Calu3 (cell line): ENCODE data around the gene EPOP. TPM values are rescaled to one million over a fixed set of nuclear protein-coding genes. Genes with fewer than 3 reads are reported as not detected.

Experiments
- BruUV-seq: library from RNA; stranded (reverse); fragments of 400-500 nt; replicated peaks from 2 replicates; lab custom pipeline; 2021; lab: Mats Ljungman, UMichigan
- CTCF ChIA-PET: fragments of 300-600 bp; sonication (Branson Sonifier 250); formaldehyde crosslinking; loops from one replicate; lab custom pipeline; 2022; ENCODE audit warnings: antibody characterized with exemption; lab: Charles Lee
- DNase-seq: peaks from one replicate; pipeline ENCODE4 v3.0.0; 2022
- H3K27ac Mint-ChIP-seq: one replicate; pipeline ENCODE4 v1.8.0; 2022; ENCODE audit warnings: mixed read lengths; ENCODE audit not compliant: unreplicated experiment
- H3K27me3 Mint-ChIP-seq: one replicate; pipeline ENCODE4 v1.8.0; 2022; ENCODE audit warnings: mixed read lengths; ENCODE audit not compliant: unreplicated experiment
- H3K36me3 Mint-ChIP-seq: one replicate; pipeline ENCODE4 v1.8.0; 2022; ENCODE audit warnings: mild to moderate bottlenecking, moderate library complexity, mixed read lengths; ENCODE audit not compliant: insufficient read depth, unreplicated experiment
- H3K4me1 Mint-ChIP-seq: one replicate; pipeline ENCODE4 v1.8.0; 2022; ENCODE audit warnings: mild to moderate bottlenecking, low read depth, mixed read lengths; ENCODE audit not compliant: unreplicated experiment
- H3K4me3 Mint-ChIP-seq: one replicate; pipeline ENCODE4 v1.8.0; 2022; ENCODE audit warnings: mild to moderate bottlenecking, low read depth, moderate library complexity, mixed read lengths; ENCODE audit not compliant: unreplicated experiment
- H3K9me3 Mint-ChIP-seq: one replicate; pipeline ENCODE4 v1.8.0; 2022; ENCODE audit warnings: low read depth, mixed read lengths; ENCODE audit not compliant: unreplicated experiment
- intact Hi-C: fragments of 100-400 bp; cut with micrococcal nuclease; formaldehyde crosslinking; loops from one replicate; pipeline ENCODE4 v1.10.0; 2022; ENCODE audit not compliant: unreplicated experiment
- total RNA-seq: library from RNA; stranded (reverse); gene quantifications from 2 replicates; pipeline ENCODE4 v1.2.3, GENCODE V29; 2022
- TF ChIP-seq, protein P1 (sequence below): fragments of 200-600 bp; IDR thresholded peaks from one replicate; pipeline ENCODE4 v1.8.0; 2022; ENCODE audit warnings: antibody characterized with exemption; ENCODE audit not compliant: unreplicated experiment

The EPOP gene
- total RNA-seq, 1 experiment from 2014 or later = 15.3 TPM

DNA sequence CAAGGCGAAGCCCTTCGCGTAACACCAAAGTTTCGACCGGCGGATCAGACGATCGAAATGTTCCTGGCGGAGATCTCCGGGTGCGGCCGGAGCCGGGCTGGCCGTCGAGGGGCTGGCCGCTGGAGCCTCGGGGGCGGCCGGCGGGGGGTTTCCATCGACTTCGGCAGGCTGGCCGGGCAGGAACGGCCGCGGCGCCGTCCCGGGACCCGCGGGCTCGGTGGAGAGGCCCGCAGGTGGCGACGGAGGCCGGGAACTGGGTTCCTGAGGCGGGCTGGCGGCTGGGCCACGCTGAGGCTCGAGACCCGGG, 1.1 kb downstream of the EPOP start:
- peaks cover 47% of the 10 kb centered on the region for H3K36me3 Mint-ChIP-seq
- peak overlapping the region; percentile 66 for H3K4me3 Mint-ChIP-seq
- no TSS peak for BruUV-seq
- TF ChIP-seq, protein P1, sequence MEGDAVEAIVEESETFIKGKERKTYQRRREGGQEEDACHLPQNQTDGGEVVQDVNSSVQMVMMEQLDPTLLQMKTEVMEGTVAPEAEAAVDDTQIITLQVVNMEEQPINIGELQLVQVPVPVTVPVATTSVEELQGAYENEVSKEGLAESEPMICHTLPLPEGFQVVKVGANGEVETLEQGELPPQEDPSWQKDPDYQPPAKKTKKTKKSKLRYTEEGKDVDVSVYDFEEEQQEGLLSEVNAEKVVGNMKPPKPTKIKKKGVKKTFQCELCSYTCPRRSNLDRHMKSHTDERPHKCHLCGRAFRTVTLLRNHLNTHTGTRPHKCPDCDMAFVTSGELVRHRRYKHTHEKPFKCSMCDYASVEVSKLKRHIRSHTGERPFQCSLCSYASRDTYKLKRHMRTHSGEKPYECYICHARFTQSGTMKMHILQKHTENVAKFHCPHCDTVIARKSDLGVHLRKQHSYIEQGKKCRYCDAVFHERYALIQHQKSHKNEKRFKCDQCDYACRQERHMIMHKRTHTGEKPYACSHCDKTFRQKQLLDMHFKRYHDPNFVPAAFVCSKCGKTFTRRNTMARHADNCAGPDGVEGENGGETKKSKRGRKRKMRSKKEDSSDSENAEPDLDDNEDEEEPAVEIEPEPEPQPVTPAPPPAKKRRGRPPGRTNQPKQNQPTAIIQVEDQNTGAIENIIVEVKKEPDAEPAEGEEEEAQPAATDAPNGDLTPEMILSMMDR = no peak
- peaks cover 80% of the 10 kb centered on the region for H3K27me3 Mint-ChIP-seq
- no peaks in the 10 kb centered on the region for H3K9me3 Mint-ChIP-seq
- no peak overlapping the region for H3K27ac Mint-ChIP-seq
- peaks cover 34% of the 10 kb centered on the region for H3K4me1 Mint-ChIP-seq
- intact Hi-C loops = loop anchor here (10.0 kb wide), 1 partner anchor 181 kb away; the partner anchor contains the start of gene RPL23
- CTCF ChIA-PET = interaction anchor here (1.8 to 2.8 kb wide), 3 partner anchors 11 to 115 kb away, joined by 5 to 26 read pairs (median 6); no protein-coding TSS in a partner anchor
- no peak for DNase-seq

DNA sequence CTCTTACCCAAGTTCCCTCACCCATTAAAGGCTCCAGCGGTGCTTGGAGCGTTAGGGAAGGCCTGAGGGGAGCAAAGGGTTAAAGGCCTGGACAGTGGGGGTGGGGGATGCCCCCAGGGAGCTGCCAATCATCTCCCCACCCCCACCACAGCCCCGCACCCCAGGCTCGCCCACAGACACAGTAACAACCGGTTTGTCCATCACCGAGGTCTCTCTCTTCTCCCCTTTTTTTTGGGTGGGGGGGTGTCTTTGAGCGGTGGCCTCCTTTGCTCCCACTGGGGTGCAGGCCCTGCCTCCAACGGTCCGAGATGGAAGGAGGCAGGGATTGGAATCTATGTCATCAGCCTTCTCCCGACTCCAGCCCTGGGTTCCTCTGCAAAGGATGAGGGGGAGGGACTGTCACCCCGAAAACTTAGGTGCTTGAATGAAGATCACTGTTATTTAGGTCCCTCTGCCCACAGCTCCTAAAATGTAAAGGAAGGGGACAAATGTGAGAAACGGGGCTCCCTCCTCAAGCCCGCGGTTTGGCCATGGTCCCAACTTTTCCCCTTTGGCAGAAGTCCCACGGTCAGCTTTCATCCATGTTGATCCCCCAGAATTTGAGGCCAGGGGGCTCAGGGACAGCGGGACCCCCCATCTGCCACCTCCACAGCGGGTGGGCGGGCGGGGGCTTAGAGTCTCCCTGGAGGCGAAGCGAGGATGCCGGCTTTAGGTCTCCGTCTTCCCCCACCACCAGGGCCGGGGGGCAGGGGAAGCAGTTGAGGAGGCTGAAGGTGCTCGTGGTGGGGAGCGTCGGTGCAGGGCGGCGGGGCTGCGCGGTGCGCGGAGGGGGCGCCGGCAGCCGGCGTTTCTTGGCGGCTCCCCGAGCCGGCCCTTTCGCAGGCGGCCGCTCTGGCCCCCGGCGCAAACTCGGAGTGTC, 1.7 kb downstream of the EPOP start:
- no peak for DNase-seq
- intact Hi-C loops = loop anchor here (10.0 kb wide), 1 partner anchor 182 kb away; the partner anchor contains the start of gene RPL23
- BruUV-seq = no TSS peak
- TF ChIP-seq, protein P1 = no peak
- Mint-ChIP-seq H3K9me3 (no peaks in the 10 kb centered on the region), H3K27me3 (peaks cover 80% of the 10 kb centered on the region), H3K27ac (no peak overlapping the region), H3K4me3 (peak overlapping the region; percentile 66), H3K36me3 (peaks cover 47% of the 10 kb centered on the region), H3K4me1 (peaks cover 34% of the 10 kb centered on the region)
- CTCF ChIA-PET = interaction anchor here (0.6 to 2.8 kb wide), 3 partner anchors 13 to 114 kb away, joined by 3 to 26 read pairs (median 5); no protein-coding TSS in a partner anchor

DNA sequence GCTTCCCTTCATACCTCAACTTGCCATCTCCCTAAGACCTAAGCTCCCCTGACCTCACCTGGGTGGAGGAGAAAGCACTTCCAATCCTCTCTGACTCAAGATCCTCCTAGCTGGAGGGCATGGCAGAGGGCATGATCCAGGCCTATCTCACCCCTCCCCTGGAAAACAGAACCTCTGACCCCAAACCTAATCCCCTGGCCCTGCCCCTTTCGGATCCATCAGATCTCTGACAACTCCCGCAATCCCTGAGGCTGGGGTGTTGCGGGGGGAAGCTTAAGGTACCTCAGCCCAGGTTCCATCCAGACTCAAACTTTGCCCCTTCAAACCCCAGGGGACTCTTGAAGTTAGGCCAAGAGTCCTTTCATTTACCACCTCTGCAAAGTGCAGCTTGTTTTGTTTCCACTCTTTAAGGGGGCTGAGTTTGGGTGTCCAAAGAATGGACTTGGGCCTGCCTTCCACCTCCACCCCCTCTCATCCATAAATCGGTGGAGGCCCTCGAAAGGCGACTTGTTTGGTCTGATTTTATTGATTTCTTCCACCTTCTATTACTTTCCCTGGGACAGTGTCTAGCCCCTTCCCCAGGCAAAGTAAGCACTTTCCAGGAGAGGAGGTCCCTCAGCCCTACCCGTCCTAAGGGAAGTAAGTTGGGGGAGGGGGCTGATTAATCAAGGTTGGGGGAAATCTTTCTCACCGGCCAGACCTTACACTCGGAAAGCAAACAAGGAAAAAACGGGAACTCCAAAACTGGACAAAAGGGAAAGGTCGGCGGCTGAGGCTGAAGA, 2.6 kb downstream of the EPOP start:
- intact Hi-C loops = loop anchor here (10.0 kb wide), 1 partner anchor 183 kb away; the partner anchor contains the start of gene RPL23
- no peak for DNase-seq
- peaks cover 37% of the 10 kb centered on the region for H3K4me1 Mint-ChIP-seq
- H3K36me3 Mint-ChIP-seq = peaks cover 41% of the 10 kb centered on the region
- no TSS peak for BruUV-seq
- TF ChIP-seq, protein P1 = no peak
- H3K4me3 Mint-ChIP-seq = no peak overlapping the region
- no peaks in the 10 kb centered on the region for H3K9me3 Mint-ChIP-seq
- peaks cover 85% of the 10 kb centered on the region for H3K27me3 Mint-ChIP-seq
- no peak overlapping the region for H3K27ac Mint-ChIP-seq
- CTCF ChIA-PET = interaction anchor here (0.6 to 1.8 kb wide), 4 partner anchors 14 to 1102 kb away, joined by 3 to 10 read pairs (median 4); no protein-coding TSS in a partner anchor

DNA sequence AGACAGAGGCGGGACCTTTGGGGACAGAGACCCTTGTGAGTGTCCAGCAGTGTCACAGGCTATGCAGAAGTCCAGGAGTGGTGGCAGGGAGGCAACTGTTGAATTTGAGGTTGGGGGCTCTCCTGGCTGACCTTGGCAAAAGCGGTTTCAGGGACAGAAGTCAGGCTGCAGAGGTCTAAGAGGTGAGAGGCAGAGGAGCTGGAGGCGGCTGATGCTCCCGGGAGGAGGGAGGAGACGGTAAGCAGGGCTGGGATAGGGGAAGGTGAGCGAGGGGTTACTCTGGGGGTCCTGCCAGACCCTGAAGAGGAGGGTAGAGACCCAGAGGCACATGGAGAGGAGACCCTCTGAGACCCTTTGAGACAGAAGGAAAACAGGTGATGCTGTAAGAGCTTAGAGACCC, 5.2 kb downstream of the EPOP start:
- H3K4me1 Mint-ChIP-seq = peaks cover 15% of the 10 kb centered on the region
- H3K36me3 Mint-ChIP-seq = peaks cover 20% of the 10 kb centered on the region
- TF ChIP-seq, protein P1 = no peak
- no peak overlapping the region for H3K27ac Mint-ChIP-seq
- peaks cover 72% of the 10 kb centered on the region for H3K27me3 Mint-ChIP-seq
- no peaks in the 10 kb centered on the region for H3K9me3 Mint-ChIP-seq
- intact Hi-C loops = loop anchor here (5.0 kb wide), 1 partner anchor 227 kb away; no protein-coding TSS in a partner anchor
- no TSS peak for BruUV-seq
- DNase-seq = no peak
- no peak overlapping the region for H3K4me3 Mint-ChIP-seq
- CTCF ChIA-PET = interaction anchor here (0.8 to 10.9 kb wide), 8 partner anchors 13 to 246 kb away, joined by 3 to 496 read pairs (median 4); no protein-coding TSS in a partner anchor
